ENCODE measurements around the gene KRT40.

DNA sequence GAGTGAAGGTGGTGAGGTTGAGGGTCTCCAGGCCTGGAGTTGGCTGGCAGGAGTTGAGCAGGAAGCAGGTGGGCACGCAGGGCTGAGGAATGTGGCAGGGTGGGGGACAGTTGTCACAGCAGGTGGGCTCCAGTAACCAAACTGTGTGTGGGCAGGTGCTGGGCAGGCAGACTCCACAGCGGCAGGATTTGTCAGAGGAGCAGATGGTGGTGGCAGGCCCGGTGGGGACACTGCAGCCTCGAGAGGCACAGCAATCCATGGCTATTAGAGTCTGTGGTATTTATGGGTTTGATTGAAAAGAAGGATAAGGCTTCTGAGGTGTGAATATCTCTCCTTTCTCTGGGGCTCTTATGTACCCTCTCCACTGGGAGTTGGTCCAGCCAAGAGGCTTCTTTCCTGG lies 9.7 kb upstream of the KRT40 start, which contains the start of gene KRTAP3-3:
- TF ChIP-seq, protein P1, sequence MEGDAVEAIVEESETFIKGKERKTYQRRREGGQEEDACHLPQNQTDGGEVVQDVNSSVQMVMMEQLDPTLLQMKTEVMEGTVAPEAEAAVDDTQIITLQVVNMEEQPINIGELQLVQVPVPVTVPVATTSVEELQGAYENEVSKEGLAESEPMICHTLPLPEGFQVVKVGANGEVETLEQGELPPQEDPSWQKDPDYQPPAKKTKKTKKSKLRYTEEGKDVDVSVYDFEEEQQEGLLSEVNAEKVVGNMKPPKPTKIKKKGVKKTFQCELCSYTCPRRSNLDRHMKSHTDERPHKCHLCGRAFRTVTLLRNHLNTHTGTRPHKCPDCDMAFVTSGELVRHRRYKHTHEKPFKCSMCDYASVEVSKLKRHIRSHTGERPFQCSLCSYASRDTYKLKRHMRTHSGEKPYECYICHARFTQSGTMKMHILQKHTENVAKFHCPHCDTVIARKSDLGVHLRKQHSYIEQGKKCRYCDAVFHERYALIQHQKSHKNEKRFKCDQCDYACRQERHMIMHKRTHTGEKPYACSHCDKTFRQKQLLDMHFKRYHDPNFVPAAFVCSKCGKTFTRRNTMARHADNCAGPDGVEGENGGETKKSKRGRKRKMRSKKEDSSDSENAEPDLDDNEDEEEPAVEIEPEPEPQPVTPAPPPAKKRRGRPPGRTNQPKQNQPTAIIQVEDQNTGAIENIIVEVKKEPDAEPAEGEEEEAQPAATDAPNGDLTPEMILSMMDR (IDR thresholded peaks at IDR 0.05; ENCODE audit: insufficient read depth, low read length): no peak
- TF ChIP-seq SPI1 (IDR thresholded peaks at IDR 0.05; ENCODE audit: borderline replicate concordance, low read depth): no peak
- TF ChIP-seq, protein P2, sequence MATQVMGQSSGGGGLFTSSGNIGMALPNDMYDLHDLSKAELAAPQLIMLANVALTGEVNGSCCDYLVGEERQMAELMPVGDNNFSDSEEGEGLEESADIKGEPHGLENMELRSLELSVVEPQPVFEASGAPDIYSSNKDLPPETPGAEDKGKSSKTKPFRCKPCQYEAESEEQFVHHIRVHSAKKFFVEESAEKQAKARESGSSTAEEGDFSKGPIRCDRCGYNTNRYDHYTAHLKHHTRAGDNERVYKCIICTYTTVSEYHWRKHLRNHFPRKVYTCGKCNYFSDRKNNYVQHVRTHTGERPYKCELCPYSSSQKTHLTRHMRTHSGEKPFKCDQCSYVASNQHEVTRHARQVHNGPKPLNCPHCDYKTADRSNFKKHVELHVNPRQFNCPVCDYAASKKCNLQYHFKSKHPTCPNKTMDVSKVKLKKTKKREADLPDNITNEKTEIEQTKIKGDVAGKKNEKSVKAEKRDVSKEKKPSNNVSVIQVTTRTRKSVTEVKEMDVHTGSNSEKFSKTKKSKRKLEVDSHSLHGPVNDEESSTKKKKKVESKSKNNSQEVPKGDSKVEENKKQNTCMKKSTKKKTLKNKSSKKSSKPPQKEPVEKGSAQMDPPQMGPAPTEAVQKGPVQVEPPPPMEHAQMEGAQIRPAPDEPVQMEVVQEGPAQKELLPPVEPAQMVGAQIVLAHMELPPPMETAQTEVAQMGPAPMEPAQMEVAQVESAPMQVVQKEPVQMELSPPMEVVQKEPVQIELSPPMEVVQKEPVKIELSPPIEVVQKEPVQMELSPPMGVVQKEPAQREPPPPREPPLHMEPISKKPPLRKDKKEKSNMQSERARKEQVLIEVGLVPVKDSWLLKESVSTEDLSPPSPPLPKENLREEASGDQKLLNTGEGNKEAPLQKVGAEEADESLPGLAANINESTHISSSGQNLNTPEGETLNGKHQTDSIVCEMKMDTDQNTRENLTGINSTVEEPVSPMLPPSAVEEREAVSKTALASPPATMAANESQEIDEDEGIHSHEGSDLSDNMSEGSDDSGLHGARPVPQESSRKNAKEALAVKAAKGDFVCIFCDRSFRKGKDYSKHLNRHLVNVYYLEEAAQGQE (IDR thresholded peaks at IDR 0.05; ENCODE audit: insufficient replicate concordance, low read depth): no peak
- TF ChIP-seq POLR2AphosphoS5 (IDR thresholded peaks at IDR 0.05; ENCODE audit: low read depth): no peak
- no peak for TF ChIP-seq GABPA (IDR thresholded peaks at IDR 0.05; ENCODE audit: low read depth)

All from HL-60 (cell line).